Nephron progenitor cell (in vitro differentiated cells): Measurements from ENCODE around the gene ZBTB7B.
A peak's percentile ranks its signal among the peaks of the same experiment; 100 is the strongest.

Source experiments
- DNase-seq: peaks from one replicate; pipeline ENCODE4 v3.0.0; 2021
- H3K27ac Mint-ChIP-seq: 2 replicates; pipeline ENCODE4 v1.8.0; 2021; ENCODE audit warnings: mild to moderate bottlenecking, moderate library complexity, mixed read lengths
- H3K27me3 Mint-ChIP-seq: 2 replicates; pipeline ENCODE4 v1.8.0; 2021; ENCODE audit warnings: mild to moderate bottlenecking, low read depth, mixed read lengths; ENCODE audit not compliant: poor library complexity
- H3K36me3 Mint-ChIP-seq: 2 replicates; pipeline ENCODE4 v1.8.0; 2021; ENCODE audit warnings: low read depth, mixed read lengths
- H3K4me1 Mint-ChIP-seq: 2 replicates; pipeline ENCODE4 v1.8.0; 2021; ENCODE audit warnings: mixed read lengths
- H3K4me3 Mint-ChIP-seq: 2 replicates; pipeline ENCODE4 v1.8.0; 2021; ENCODE audit warnings: mild to moderate bottlenecking, moderate library complexity, mixed read lengths
- H3K9me3 Mint-ChIP-seq: 2 replicates; pipeline ENCODE4 v1.8.0; 2021; ENCODE audit warnings: mild to moderate bottlenecking, moderate library complexity, mixed read lengths
- CTCF ChIP-seq: fragments of 200-600 bp; sonication (generic); IDR thresholded peaks from 2 replicates; pipeline ENCODE4 v1.5.0; 2021; ENCODE audit warnings: antibody characterized with exemption

The ZBTB7B gene

GRCh38 chr1:155053531-155054105 lies 51.0 kb downstream of the ZBTB7B start:
- peaks cover 11% of the 10 kb centered on the region for H3K27me3 Mint-ChIP-seq
- H3K4me3 Mint-ChIP-seq: no peak overlapping the region
- H3K36me3 Mint-ChIP-seq: no peaks in the 10 kb centered on the region
- no peak overlapping the region for H3K27ac Mint-ChIP-seq
- peaks cover 33% of the 10 kb centered on the region for H3K4me1 Mint-ChIP-seq
- no peaks in the 10 kb centered on the region for H3K9me3 Mint-ChIP-seq
- TF ChIP-seq CTCF: no peak
- DNase-seq: no peak

DNA sequence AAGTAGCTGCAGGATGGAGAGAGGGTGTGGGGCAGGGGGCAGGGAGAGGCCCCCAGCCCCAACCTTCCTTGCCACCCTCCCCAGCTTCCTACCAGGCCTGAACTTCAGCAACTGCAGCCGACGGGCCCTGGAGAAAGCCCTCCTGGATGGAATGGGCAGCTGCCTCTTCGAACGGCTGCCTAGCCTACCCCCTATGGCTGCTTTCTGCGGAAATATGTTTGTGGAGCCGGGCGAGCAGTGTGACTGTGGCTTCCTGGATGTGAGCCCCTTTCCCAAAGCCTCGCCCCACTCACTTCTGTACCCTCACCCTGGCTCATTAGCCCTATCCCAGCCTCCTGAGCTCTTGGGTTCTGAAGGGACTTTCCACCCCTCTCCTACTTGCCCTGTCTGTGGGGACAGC lies 54.5 kb downstream of the ZBTB7B start:
- H3K27ac Mint-ChIP-seq: no peak overlapping the region
- peaks cover 12% of the 10 kb centered on the region for H3K27me3 Mint-ChIP-seq
- no peak for DNase-seq
- no peak overlapping the region for H3K4me3 Mint-ChIP-seq
- H3K4me1 Mint-ChIP-seq: peaks cover 22% of the 10 kb centered on the region
- no peaks in the 10 kb centered on the region for H3K9me3 Mint-ChIP-seq
- H3K36me3 Mint-ChIP-seq: no peaks in the 10 kb centered on the region
- TF ChIP-seq CTCF: no peak

DNA sequence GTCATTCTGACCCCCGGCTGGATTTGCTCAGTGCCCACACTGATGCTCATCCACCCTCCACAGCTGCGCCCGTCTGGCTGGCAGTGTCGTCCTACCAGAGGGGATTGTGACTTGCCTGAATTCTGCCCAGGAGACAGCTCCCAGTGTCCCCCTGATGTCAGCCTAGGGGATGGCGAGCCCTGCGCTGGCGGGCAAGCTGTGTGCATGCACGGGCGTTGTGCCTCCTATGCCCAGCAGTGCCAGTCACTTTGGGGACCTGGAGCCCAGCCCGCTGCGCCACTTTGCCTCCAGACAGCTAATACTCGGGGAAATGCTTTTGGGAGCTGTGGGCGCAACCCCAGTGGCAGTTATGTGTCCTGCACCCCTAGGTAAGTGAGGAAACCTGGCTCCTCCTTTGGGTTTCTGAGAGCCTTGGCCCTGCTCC lies 55.2 kb downstream of the ZBTB7B start:
- TF ChIP-seq CTCF: no peak
- H3K27me3 Mint-ChIP-seq: peaks cover 10% of the 10 kb centered on the region
- H3K36me3 Mint-ChIP-seq: no peaks in the 10 kb centered on the region
- H3K4me3 Mint-ChIP-seq: no peak overlapping the region
- no peak overlapping the region for H3K27ac Mint-ChIP-seq
- peaks cover 22% of the 10 kb centered on the region for H3K4me1 Mint-ChIP-seq
- DNase-seq: no peak
- H3K9me3 Mint-ChIP-seq: no peaks in the 10 kb centered on the region

DNA sequence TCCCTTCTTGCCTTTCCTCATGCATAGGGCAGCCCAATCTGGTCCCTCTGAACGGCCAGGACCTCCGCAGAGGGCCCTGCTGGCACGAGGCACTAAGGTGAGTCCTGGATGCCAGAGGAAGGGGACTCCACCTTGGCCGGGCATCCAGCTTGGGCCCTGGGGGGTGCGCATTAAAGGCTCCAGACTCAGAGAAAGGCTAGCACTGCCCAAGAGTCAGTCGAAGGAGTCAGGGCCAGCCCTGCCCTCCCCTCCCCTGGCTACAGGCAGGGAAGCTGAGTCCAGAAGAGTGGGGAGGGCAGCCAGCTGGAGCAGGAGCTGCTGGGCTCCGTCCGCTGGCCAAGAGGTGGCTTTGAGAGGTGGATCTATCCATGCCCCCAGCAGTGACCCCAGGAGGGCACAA lies 58.1 kb downstream of the ZBTB7B start:
- Mint-ChIP-seq H3K9me3 (no peaks in the 10 kb centered on the region), H3K27me3 (peaks cover 11% of the 10 kb centered on the region), H3K4me3 (no peak overlapping the region), H3K36me3 (no peaks in the 10 kb centered on the region), H3K4me1 (peaks cover 36% of the 10 kb centered on the region), H3K27ac (no peak overlapping the region)
- no peak for DNase-seq
- no peak for TF ChIP-seq CTCF

DNA sequence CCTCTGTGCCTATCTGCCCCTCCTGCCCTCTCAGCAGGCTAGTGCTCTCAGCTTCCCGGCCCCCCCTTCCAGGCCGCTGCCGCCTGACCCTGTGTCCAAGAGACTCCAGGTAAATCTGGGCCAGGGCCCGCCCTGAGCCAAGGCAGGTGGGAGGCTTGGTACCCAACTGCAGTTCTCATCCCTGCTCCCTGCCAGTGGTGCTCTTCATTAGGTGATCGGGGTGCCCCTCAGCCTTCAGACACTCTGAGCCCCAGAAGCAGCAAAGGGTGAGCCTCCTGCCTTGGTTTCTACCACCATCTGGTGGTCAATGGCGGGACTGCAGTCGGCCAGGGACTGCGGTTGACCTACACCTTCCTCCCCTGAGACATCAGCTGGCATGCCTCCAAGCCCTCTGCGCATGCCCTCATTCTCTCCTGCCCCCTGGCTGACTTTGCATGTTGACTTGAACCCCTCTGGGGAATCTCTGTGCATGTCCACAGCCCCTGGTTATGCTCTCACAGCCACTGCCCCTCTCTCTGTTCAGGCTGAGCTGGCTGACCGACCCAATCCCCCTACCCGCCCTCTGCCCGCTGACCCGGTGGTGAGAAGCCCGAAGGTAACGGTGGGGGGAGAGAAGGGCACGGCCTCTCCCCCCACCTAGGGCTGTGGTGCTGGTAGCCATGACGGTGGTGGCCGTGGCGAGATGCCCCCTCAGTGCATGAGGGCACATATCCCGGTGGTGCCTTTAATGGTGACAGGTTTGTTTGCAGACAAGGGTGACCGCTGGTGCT lies 59.0 kb downstream of the ZBTB7B start:
- peaks cover 43% of the 10 kb centered on the region for H3K4me1 Mint-ChIP-seq
- no peaks in the 10 kb centered on the region for H3K9me3 Mint-ChIP-seq
- no peak overlapping the region for H3K27ac Mint-ChIP-seq
- peaks cover 7% of the 10 kb centered on the region for H3K36me3 Mint-ChIP-seq
- H3K4me3 Mint-ChIP-seq: peak overlapping the region; percentile 38
- DNase-seq: peak; percentile 98
- peak; percentile 98 for TF ChIP-seq CTCF
- H3K27me3 Mint-ChIP-seq: peaks cover 16% of the 10 kb centered on the region
